GM19238 (cell line): Measurements from ENCODE around the gene RFX4.
A peak's percentile ranks its signal among the peaks of the same experiment; 100 is the strongest.

Experiments
- DNase-seq: peaks from one replicate; pipeline ENCODE4 v3.0.0; 2011; ENCODE audit warnings: low spot score; ENCODE audit not compliant: insufficient read length

Gene RFX4

GRCh38 chr12:106760184-106760531 is 177.4 kb downstream of the RFX4 start:
- peak; percentile 71 for DNase-seq

GRCh38 chr12:106764220-106764619 is 181.4 kb downstream of the RFX4 start:
- DNase-seq: no peak

GRCh38 chr12:106764738-106765137 is 181.9 kb downstream of the RFX4 start:
- DNase-seq: no peak

GRCh38 chr12:106766393-106766826 is 183.6 kb downstream of the RFX4 start:
- DNase-seq: no peak

GRCh38 chr12:106767206-106767605 is 184.4 kb downstream of the RFX4 start:
- no peak for DNase-seq

DNA sequence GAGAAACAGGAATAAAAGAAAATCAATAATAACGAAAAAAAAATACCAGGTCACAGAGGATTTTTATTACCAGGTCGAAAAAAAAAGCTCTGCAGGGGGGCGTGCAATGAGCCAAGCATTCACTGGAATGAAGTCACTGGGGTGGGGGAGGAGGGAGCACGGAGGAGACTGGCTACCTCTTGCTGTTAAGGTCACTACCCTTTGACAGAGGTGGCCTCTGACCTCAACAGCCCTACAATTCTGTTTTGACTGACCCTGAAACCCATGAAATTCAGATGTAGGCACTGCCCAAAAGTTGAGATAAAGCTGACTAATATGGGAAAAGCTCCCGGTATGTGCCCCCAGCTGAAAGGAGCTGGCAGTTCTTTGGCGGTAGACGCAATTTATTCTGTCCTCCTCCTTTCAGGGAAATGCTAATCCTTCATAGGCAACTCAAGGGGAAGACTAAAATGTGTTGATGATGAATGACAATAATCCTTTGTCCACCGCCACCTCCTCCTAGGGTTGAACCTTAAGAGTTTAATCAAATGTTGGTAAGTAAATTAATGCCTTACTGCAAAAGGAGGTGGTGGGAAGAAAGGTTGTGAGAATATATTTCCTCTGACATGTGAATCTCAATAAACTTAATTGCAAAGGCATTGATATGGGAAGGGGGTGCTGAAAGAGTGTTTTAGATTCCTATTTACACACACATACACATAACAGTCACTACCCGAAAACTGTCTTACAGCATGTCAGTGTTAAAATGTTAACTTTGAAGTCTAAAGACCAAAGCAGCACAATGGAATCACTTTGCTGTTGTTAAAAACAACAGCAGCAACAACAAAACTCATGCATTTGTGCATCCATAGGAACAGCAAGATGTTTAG is 185.4 kb downstream of the RFX4 start:
- DNase-seq: no peak

- DNase-seq: no peak
These were observed 186.3 kb downstream of the RFX4 start for GRCh38 chr12:106769078-106769477.

GRCh38 chr12:106769546-106769945 is 186.7 kb downstream of the RFX4 start:
- DNase-seq: no peak

DNA sequence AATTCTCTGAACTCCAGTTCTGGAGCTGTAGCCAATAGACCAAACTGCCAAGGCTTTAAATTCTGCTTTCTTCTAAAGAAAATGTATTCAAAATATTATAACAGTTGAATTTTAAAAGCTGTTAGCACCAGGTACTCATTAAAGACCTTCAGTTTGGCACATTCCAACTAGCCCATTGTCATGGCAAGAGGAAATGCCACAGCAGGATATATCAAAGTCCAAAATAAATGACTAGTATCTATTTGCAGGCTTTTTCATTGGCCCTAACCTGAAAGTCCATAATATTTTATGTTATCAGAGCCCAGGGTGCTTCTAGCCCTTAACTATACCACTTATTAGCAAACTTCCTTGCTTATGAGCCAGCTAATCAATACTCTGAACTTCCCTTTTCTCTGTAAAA is 188.6 kb downstream of the RFX4 start:
- DNase-seq: no peak

GRCh38 chr12:106773286-106774004 is 190.6 kb downstream of the RFX4 start:
- DNase-seq: no peak

GRCh38 chr12:106774005-106774807 is 191.4 kb downstream of the RFX4 start, which contains the start of gene RIC8B:
RIC8B (plus strand) TSS chr12:106774682; CDS start chr12:106774746, 64 bp downstream.
- DNase-seq: peak; percentile 77

GRCh38 chr12:106774808-106775524 is 192.2 kb downstream of the RFX4 start:
- peak; percentile 30 for DNase-seq

DNA sequence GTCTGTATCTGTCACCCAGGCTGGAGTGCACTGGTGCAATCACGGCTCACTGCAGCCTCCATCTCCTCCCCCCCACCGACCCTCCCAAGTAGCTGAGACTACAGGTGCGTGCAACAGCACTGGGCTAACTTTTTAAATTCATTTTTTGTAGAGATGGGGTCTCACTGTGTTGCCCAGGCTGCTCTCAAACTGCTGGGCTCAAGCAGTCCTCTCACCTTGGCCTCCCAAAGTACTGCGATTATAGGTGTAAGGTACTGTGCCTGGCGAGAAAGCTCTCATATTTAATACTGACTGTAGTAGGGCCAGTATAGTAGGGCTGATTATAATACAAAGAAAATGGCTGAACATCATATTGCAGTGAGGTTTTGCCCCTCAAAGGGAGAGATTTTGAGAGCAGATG is 194.1 kb downstream of the RFX4 start:
- DNase-seq: no peak

GRCh38 chr12:106780010-106780631 is 197.3 kb downstream of the RFX4 start:
- no peak for DNase-seq

DNA sequence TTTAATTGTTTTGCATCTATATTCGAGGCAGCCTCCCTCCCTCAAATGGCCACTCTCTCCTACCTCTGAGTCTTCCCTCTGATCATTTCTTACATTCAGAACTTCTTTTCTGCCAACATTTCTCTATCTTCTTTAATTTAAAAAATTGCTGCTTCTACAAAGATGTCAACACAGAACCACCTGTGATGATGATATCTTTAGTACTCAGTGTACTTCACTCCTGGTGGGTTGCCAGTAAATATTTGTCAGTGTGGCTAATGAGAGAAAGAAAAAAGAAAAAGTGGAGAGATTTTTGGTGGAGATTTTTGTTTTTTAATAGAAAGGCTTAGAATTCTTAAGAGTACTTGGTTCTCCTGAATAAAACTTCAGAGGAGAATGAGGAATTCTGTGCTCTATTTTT is 199.8 kb downstream of the RFX4 start:
- DNase-seq: no peak

DNA sequence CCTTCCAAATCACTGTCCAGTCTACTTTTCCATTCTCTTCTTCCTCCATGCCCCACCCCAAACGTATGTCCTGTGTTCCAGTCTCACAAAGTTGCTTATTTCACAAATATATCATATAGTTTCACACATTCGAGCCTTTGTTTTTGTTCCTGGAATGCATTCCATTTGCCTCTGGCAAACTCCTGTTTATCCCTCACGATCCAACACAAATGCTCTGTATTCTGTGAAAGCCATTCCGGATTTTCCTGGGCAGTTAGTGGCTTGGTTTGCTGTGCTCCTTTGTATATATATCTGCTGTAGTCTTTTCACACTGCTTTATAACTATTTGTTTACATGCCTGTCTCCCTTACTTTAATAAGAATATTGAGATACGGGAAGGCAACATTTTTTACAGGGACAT is 200.7 kb downstream of the RFX4 start:
- no peak for DNase-seq

GRCh38 chr12:106790020-106790419 is 207.2 kb downstream of the RFX4 start:
- DNase-seq: no peak

- no peak for DNase-seq
These were observed 208.7 kb downstream of the RFX4 start for GRCh38 chr12:106791531-106791930.

DNA sequence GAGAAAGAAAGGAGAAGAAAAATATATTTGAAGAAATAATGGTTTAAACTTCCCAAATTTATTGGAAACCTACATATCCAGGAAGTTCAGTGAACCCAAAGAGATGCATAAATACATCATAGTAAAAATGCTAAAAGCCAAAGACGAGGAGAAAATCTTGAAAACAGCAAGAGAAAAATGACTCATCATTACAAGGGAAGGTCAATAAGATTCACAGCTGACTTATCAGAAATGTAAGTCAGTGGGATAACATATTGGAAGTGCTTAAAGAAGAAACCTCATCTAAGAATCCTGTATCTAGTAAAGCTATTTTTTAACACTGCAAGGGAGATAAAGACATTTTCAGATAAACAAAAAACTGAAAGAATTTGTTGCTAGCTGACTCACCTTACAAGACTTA is 211.6 kb downstream of the RFX4 start:
- no peak for DNase-seq

- no peak for DNase-seq
These were observed 218.4 kb downstream of the RFX4 start for GRCh38 chr12:106801167-106801708.
